Esophagus muscularis mucosa (tissue), 4 donors: ENCODE results near the gene ATG16L2.

Source experiments
- EP300 ChIP-seq: sonication (generic); formaldehyde crosslinking; IDR thresholded peaks from one replicate; pipeline ENCODE4 v1.6.1; 2017; ENCODE audit warnings: antibody characterized with exemption
- POLR2A ChIP-seq: fragments of 450-650 bp; IDR thresholded peaks from one replicate; pipeline ENCODE4 v1.6.1; 2017; ENCODE audit warnings: antibody characterized with exemption, moderate library complexity, mild to moderate bottlenecking, low read depth
- POLR2AphosphoS5 ChIP-seq, 2 donors: sonication (generic); formaldehyde crosslinking; IDR thresholded peaks; one replicate each; pipeline ENCODE4 v1.6.1; 2017; ENCODE audit warnings: antibody characterized with exemption in 2 of 2
- TF ChIP-seq, protein P1 (sequence below), 3 experiments: fragments of 200-600 bp in 2 of 3; fragments of 450-650 bp in 1 of 3; sonication (generic) in 2 of 3; IDR thresholded peaks; one replicate each; pipeline ENCODE4 v1.5.1; 2017 to 2019; ENCODE audit warnings: antibody characterized with exemption in 3 of 3, mild to moderate bottlenecking in 2 of 3, moderate library complexity in 1 of 3

DNA sequence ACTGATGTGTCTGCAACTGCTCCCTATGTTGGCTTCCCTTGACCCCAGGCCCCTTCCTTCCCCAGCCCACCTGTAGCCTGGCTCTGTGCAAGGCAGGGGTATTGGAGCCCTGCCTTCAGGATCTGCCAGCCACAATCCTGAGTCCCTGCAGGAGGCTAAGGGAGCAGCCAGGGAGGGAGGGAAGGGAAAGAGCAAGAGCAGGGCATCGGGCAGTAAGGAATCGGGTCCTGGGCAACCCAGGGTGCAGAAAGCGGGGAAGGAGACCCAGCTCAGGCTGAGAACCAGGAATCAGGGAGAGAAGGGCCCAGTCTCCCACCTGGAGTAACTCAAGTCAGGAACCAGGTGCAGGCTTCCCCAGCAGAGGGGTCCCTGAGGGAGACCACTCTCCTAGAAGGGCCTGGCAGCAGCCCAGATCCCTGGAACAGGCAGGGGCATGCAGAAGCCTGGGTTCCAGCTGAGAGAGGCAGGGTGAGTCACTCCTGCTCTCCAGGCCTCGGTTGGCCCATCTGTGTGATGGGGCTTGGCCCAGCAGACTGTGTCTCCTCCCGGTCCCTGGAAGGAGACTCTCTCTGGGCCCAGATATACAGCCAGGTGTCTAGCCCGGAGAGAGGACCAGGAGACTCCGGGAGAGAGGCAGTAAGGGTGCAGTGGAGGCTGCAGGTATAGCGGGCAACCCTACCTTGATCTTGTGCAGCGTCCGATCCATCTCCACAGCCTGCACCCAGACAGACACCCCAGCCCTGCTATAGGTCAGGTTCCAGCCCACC, 33.7 kb upstream of the ATG16L2 start:
- TF ChIP-seq, protein P1, sequence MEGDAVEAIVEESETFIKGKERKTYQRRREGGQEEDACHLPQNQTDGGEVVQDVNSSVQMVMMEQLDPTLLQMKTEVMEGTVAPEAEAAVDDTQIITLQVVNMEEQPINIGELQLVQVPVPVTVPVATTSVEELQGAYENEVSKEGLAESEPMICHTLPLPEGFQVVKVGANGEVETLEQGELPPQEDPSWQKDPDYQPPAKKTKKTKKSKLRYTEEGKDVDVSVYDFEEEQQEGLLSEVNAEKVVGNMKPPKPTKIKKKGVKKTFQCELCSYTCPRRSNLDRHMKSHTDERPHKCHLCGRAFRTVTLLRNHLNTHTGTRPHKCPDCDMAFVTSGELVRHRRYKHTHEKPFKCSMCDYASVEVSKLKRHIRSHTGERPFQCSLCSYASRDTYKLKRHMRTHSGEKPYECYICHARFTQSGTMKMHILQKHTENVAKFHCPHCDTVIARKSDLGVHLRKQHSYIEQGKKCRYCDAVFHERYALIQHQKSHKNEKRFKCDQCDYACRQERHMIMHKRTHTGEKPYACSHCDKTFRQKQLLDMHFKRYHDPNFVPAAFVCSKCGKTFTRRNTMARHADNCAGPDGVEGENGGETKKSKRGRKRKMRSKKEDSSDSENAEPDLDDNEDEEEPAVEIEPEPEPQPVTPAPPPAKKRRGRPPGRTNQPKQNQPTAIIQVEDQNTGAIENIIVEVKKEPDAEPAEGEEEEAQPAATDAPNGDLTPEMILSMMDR (IDR thresholded peaks at IDR 0.05), result no peak
- no peak for TF ChIP-seq POLR2AphosphoS5 (IDR thresholded peaks at IDR 0.05)
- no peak for TF ChIP-seq POLR2A
- TF ChIP-seq EP300, result no peak
